BE2C (cell line): ENCODE results near the gene SFSWAP.

Experiments used
- DNase-seq: peaks from one replicate; pipeline ENCODE4 v3.0.0-alpha.2; 2020
- H3K27me3 ChIP-seq: fragments of 250-450 bp; sonication (Bioruptor Pico); 2 replicates; pipeline ENCODE4 v1.5.1; 2020; ENCODE audit warnings: mild to moderate bottlenecking
- H3K36me3 ChIP-seq: fragments of 250-450 bp; sonication (Bioruptor Pico); 2 replicates; pipeline ENCODE4 v1.5.1; 2020; ENCODE audit warnings: mild to moderate bottlenecking
- H3K4me1 ChIP-seq: fragments of 250-450 bp; sonication (Bioruptor Pico); 2 replicates; pipeline ENCODE4 v1.5.1; 2020
- H3K4me3 ChIP-seq: 2 replicates; pipeline ENCODE4 v1.5.1; 2011; ENCODE audit warnings: low read depth, low read length
- H3K9me3 ChIP-seq: fragments of 250-450 bp; sonication (Bioruptor Pico); 2 replicates; pipeline ENCODE4 v1.5.1; 2020
- TF ChIP-seq, protein P1 (sequence below): IDR thresholded peaks from 2 replicates; pipeline ENCODE4 v1.5.1; 2012; ENCODE audit warnings: mild to moderate bottlenecking, low read depth, low read length

SFSWAP gene

DNA sequence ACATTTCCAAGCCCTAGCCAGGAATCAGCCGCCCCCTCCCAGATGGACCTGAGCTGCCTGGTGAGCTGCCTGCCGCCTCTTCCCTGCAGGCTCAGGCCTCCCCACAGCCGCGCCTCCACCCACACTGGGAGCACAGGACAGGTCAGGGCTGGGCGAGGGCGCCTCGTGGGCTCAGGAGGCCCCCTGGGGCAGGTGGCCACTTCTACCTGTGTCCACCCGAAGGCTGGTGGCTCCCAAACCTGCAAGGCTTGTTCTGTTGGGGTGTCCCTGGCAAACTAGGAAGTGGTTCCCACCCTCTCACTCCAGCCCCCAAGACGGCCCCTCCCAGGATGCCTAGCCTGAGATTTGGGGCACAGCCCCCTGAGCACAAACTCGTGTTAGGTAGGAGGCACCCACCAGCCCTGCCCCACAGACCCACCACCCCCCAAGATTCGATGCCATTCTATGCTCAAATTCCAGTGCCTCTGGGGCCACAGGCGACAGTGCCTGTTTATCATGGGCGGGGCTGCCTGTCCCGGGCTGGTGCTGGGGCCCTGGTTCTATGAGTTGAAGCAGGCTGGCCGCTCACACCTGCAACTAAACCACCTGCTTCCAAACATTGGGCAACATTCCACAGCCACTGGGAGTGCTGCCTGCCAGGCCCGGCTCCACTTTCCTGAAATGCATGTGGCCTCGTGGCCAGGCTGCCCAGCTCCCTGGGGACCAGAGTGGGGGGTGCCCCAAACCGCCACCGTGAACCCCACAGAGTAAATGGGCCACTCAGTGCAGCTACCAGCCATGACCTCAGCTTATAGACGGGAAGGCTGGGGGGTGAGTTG lies 124.1 kb downstream of the SFSWAP start:
- Histone ChIP-seq H3K9me3 (no peaks in the 10 kb centered on the region), H3K36me3 (no peaks in the 10 kb centered on the region), H3K27me3 (peaks cover 27% of the 10 kb centered on the region), H3K4me1 (no peaks in the 10 kb centered on the region), H3K4me3 (no peak overlapping the region)
- peak; percentile 15 for DNase-seq
- TF ChIP-seq, protein P1, sequence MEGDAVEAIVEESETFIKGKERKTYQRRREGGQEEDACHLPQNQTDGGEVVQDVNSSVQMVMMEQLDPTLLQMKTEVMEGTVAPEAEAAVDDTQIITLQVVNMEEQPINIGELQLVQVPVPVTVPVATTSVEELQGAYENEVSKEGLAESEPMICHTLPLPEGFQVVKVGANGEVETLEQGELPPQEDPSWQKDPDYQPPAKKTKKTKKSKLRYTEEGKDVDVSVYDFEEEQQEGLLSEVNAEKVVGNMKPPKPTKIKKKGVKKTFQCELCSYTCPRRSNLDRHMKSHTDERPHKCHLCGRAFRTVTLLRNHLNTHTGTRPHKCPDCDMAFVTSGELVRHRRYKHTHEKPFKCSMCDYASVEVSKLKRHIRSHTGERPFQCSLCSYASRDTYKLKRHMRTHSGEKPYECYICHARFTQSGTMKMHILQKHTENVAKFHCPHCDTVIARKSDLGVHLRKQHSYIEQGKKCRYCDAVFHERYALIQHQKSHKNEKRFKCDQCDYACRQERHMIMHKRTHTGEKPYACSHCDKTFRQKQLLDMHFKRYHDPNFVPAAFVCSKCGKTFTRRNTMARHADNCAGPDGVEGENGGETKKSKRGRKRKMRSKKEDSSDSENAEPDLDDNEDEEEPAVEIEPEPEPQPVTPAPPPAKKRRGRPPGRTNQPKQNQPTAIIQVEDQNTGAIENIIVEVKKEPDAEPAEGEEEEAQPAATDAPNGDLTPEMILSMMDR = no peak

DNA sequence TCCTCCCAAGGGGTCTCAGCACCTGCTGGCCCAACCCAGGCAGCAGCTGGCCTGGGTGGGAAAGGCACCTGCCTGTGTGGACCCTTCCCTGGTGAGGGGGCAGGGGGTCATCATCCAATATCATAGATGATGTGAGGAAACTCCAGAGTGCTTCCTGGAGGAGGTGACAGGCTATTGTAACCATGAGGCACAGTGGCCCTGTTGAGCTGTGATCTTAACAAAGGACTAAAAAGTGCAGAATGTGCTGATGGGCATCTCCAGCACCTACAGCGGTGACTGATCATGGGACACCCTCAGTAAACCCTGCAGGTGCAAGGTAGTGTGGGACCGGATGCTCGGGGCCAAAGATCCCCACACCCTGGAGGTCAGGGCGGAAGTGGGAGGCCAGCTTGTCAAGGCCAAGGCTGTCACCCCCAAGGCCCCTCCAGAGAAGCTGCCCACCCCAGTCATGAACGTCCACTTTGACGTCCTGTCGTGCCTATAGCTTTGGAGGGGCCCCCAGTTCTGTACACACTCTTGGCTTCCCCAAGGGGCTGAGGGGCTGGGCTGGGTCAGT lies 124.8 kb downstream of the SFSWAP start:
- Histone ChIP-seq H3K9me3 (no peaks in the 10 kb centered on the region), H3K4me3 (no peak overlapping the region), H3K36me3 (no peaks in the 10 kb centered on the region), H3K4me1 (no peaks in the 10 kb centered on the region), H3K27me3 (peaks cover 20% of the 10 kb centered on the region)
- DNase-seq = no peak
- TF ChIP-seq, protein P1 = no peak

DNA sequence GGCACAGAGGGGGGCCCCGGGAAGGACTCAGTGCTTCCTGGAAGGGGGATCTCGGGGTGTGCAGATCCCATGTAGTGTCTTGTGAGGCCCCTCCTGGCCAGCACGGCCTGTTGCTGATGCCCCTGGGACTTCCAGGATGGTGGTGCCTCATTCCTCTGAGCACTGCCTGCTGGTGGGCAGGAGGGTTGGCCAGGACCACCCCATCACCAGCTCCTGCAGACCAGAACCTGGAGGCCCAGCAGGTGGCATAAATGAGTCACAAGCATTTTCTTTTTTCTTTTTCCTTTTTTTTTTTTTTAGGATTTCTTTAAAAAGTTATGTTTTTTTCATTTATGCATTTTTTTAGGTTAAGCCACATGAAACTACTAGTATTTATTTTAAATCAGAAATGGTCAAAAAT lies 125.3 kb downstream of the SFSWAP start:
- Histone ChIP-seq H3K4me3 (no peak overlapping the region), H3K27me3 (peaks cover 15% of the 10 kb centered on the region), H3K36me3 (no peaks in the 10 kb centered on the region), H3K9me3 (no peaks in the 10 kb centered on the region), H3K4me1 (peaks cover 4% of the 10 kb centered on the region; the same call in 1 of the 2 replicates)
- TF ChIP-seq, protein P1 = peak; percentile 59
- peak; percentile 54 for DNase-seq

DNA sequence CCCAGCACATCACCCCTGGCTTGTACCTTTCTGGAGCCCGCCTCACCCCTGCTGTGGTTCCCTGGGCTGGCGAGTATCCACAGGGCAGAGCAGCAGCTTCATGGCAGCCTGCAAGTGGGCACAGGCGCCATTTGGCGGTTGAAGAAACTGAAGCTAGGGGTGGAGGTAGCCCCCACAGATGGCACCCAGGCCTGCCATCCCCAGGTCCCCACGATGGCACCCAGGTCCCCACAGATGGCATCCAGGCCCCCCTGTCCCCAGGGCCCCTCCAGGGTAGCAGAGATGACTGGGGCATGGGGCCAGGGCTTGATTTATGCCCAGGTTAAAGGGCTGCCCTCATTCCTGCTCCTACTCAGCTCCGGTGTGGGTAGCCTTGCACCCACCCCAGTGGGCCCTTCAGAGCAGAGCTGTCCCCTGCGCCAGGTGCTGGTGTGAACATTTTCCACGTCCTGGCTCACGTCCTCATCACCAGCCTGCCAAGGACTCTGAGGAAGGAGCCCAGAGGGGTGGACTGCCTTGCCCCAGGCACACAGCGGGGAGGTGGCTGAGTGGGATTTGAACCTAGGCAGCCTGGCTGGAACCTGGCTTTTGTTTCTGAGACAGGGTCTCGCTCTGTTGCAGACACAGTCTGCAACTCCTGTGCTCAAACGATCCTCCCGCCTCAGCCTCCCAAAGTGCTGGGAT lies 126.0 kb downstream of the SFSWAP start:
- Histone ChIP-seq H3K27me3 (peaks cover 12% of the 10 kb centered on the region), H3K4me3 (no peak overlapping the region), H3K36me3 (no peaks in the 10 kb centered on the region), H3K9me3 (no peaks in the 10 kb centered on the region), H3K4me1 (peaks cover 4% of the 10 kb centered on the region; the same call in 1 of the 2 replicates)
- DNase-seq = no peak
- TF ChIP-seq, protein P1 = no peak

DNA sequence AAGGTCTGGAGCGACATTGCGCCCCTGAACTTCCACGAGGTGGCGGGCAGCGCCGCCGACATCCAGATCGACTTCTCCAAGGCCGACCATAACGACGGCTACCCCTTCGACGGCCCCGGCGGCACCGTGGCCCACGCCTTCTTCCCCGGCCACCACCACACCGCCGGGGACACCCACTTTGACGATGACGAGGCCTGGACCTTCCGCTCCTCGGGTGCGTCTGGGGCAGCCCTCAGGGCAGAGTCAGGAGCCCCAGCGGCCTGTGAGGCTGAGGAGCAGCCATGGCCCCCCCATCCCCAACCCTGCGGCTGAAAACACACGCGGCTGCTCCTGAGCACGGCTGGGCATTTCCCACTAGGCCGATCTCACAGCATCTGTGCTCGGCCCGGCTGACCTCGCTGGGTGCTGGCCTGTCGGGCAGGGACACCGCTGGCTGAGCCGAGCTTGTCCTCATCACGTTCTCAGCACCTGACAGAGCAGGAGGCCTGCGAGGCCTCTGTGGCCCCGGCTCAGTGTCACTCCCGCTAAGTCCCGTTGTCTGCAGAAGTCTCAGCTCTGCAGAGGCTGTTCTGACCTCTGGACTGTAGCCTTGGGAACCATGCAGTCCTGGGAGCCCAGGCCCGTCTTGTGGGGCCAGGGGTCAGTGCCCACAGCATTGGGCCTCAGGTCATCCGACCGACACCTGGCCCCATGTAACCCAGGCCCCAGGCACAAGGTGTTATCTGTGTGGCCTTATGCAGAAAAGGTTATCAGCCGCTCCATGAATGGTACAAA lies 129.9 kb downstream of the SFSWAP start:
- no peaks in the 10 kb centered on the region for H3K27me3 ChIP-seq
- peaks cover 4% of the 10 kb centered on the region; the same call in 1 of the 2 replicates for H3K4me1 ChIP-seq
- H3K4me3 ChIP-seq = no peak overlapping the region
- DNase-seq = peak; percentile 18
- TF ChIP-seq, protein P1 = no peak
- H3K36me3 ChIP-seq = no peaks in the 10 kb centered on the region
- H3K9me3 ChIP-seq = no peaks in the 10 kb centered on the region
